GM12874 (cell line): Measurements from ENCODE around the gene FXYD7.

Experiments
- TF ChIP-seq, protein P1 (sequence below): IDR thresholded peaks from 2 replicates; pipeline ENCODE4 v1.5.1; 2011; ENCODE audit warnings: low read depth, mild to moderate bottlenecking, control low read depth, low read length, moderate library complexity; ENCODE audit not compliant: insufficient read depth

Gene FXYD7

GRCh38 chr19:35169221-35169995 lies 26.4 kb downstream of the FXYD7 start:
- TF ChIP-seq, protein P1, sequence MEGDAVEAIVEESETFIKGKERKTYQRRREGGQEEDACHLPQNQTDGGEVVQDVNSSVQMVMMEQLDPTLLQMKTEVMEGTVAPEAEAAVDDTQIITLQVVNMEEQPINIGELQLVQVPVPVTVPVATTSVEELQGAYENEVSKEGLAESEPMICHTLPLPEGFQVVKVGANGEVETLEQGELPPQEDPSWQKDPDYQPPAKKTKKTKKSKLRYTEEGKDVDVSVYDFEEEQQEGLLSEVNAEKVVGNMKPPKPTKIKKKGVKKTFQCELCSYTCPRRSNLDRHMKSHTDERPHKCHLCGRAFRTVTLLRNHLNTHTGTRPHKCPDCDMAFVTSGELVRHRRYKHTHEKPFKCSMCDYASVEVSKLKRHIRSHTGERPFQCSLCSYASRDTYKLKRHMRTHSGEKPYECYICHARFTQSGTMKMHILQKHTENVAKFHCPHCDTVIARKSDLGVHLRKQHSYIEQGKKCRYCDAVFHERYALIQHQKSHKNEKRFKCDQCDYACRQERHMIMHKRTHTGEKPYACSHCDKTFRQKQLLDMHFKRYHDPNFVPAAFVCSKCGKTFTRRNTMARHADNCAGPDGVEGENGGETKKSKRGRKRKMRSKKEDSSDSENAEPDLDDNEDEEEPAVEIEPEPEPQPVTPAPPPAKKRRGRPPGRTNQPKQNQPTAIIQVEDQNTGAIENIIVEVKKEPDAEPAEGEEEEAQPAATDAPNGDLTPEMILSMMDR = no peak

- TF ChIP-seq, protein P1 = no peak
Observed at GRCh38 chr19:35170359-35171061, 27.5 kb downstream of the FXYD7 start.

DNA sequence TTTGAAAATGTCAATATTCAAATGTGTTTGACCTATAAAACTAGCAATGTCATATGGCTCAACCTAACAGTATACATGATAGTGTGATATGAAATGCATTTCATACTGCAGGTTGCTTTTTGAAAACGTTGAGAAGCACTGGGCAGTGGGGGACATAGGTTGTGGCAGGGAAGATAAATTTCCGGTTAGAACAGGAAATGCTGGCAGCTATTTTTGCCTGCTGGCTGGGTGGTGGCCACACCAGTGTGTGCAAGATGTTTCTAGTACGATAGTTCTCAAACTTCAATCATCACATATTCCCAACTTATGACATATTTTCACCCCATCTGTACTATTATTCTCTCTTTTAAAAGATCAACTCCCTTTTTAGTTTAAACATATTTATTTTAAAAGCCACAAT lies 28.7 kb downstream of the FXYD7 start:
- TF ChIP-seq, protein P1 = no peak

GRCh38 chr19:35174226-35174625 lies 31.2 kb downstream of the FXYD7 start:
- TF ChIP-seq, protein P1 = no peak

DNA sequence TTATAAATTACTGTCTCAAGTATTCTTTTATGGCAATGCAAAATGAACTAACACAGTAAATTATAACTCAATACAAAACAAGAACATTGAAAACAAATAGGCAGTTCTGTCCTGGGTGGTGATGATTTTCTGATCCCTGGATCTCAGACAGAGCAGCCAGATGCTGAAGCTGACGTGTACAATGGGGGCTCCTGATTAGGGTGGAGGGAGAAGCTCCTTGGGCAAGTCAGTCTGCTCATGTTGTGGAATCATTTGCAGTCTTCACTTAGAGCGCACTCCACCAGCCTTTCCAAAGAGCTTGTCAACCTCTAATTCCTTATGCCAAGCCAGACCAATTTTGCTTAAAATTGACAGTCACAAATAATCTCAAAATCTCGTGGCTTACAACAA lies 33.1 kb downstream of the FXYD7 start:
- TF ChIP-seq, protein P1 = no peak

- TF ChIP-seq, protein P1 = no peak
Observed at GRCh38 chr19:35177377-35178274, 34.6 kb downstream of the FXYD7 start.

DNA sequence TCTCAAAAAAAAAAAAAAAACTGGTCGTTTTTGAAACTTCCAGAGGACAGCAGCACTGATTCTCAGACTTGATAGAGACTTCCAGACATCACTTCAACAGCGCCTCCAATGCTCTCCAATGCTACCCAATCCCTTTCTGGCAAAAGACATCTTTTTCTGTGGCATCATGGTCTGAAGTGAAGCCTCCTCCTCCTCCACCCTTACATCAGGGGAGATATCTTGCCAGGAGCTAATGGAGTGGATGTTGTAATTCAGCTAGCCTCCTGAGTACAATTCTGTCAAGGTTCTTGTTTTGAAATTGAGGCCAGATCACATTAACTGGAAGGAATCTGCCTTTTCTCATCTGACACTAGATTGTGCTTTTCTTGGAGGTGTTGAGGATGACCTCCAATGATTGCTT lies 35.6 kb downstream of the FXYD7 start:
- TF ChIP-seq, protein P1 = no peak
